Fibroblast of villous mesenchyme (primary cell): ENCODE data around the gene RBFOX2. TPM values are rescaled to one million over a fixed set of nuclear protein-coding genes. Genes with fewer than 3 reads are reported as not detected.

Experiments
- DNase-seq: peaks from one replicate; pipeline ENCODE4 v3.0.0-alpha.2; 2010; ENCODE audit warnings: low read depth
- H3K4me3 ChIP-seq: 2 replicates; pipeline ENCODE4 v1.5.1; 2011; ENCODE audit warnings: low read depth, mild to moderate bottlenecking, low read length
- total RNA-seq: library from RNA; depleted of rRNA; stranded (reverse); fragments of >200 nt; gene quantifications from 2 replicates; pipeline ENCODE4 v1.2.3, GENCODE V29; 2012
- TF ChIP-seq, protein P1 (sequence below): IDR thresholded peaks from 2 replicates; pipeline ENCODE4 v1.5.1; 2012; ENCODE audit warnings: low read depth, mild to moderate bottlenecking, low read length; ENCODE audit not compliant: insufficient read depth

RBFOX2 gene
- total RNA-seq, 1 donor, result 174 TPM

DNA sequence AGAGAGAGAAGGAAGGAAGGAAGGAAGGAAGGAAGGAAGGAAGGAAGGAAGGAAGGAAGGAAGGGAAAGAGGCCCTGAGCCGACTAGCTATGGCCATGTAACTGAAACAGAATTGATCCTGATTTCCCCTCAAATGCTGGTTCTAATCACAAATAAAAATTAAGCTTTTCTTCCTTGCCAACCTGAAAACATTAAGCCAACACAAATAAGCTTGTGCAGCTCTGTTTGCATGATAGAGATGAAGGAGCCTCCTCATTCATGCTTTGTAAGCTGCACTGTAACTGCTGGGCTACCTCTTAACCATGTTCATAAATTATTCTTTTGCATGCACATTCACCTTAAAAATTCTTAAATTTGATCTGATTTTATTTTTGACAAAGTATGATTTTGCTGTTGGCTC lies 338.6 kb downstream of the RBFOX2 start:
- H3K4me3 ChIP-seq, result no peak overlapping the region
- TF ChIP-seq, protein P1, sequence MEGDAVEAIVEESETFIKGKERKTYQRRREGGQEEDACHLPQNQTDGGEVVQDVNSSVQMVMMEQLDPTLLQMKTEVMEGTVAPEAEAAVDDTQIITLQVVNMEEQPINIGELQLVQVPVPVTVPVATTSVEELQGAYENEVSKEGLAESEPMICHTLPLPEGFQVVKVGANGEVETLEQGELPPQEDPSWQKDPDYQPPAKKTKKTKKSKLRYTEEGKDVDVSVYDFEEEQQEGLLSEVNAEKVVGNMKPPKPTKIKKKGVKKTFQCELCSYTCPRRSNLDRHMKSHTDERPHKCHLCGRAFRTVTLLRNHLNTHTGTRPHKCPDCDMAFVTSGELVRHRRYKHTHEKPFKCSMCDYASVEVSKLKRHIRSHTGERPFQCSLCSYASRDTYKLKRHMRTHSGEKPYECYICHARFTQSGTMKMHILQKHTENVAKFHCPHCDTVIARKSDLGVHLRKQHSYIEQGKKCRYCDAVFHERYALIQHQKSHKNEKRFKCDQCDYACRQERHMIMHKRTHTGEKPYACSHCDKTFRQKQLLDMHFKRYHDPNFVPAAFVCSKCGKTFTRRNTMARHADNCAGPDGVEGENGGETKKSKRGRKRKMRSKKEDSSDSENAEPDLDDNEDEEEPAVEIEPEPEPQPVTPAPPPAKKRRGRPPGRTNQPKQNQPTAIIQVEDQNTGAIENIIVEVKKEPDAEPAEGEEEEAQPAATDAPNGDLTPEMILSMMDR, result no peak
- DNase-seq, result no peak

DNA sequence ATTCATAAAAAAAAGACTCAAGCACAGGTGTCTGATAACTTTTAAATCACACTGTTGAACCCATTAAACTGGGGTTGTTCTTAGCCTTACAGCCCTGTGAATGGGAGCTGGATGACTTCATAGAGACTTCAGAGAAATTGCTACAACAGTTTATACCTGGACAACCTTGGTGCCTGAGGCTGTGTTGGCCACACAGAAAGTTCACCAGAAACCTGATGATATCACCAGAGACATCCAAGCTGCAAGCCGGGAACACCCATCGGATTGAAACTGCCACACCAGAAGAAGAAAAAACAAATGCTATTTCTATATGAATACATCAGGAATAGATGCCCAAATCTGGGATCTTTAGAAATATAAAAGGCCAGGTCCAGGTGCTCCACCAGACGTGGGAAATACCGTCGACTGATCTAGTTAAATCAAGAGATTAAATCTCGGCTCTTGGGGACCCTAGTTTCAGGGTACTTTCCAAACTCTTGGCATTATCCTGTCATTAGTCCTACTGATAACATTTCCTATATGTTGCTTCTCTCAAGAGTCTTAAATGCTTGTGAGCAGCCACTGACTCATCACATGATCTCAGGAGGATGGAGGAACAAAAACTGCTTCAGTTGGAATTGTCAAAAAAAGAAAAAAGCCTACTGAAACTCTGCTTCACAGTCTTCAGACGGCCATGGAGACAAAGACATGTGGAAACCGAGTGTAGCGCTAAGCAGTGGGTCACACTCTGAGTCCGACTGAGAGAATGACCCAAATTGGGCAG lies 339.5 kb downstream of the RBFOX2 start:
- no peak overlapping the region for H3K4me3 ChIP-seq
- no peak for DNase-seq
- TF ChIP-seq, protein P1, result no peak

Other genes starting within 250 kb of the RBFOX2 start
- gene APOL3, start 131.9 kb upstream of the RBFOX2 start, total RNA-seq, result 9.7 and 10.4 TPM in 2 replicates
- not detected in 2 replicates for gene APOL4, start 173.0 kb upstream of the RBFOX2 start, total RNA-seq
- 42.5 and 78.2 TPM in 2 replicates for gene APOL2, start 210.7 kb upstream of the RBFOX2 start, total RNA-seq
- 12.9 and 21.6 TPM in 2 replicates for gene APOL1, start 224.3 kb upstream of the RBFOX2 start, total RNA-seq